Mesendoderm (in vitro differentiated cells): Measurements from ENCODE around the gene TRIM29.

Experiments
- DNase-seq: peaks from one replicate; pipeline ENCODE4 v3.0.0; 2013
- H2AK5ac ChIP-seq: 2 replicates; pipeline ENCODE4 v1.6.1; 2013; ENCODE audit warnings: low read length, inconsistent platforms
- H2BK120ac ChIP-seq: 2 replicates; pipeline ENCODE4 v1.6.1; 2013; ENCODE audit warnings: low read depth, mild to moderate bottlenecking, low read length, moderate library complexity, mixed read lengths
- H2BK15ac ChIP-seq: replicated peaks from 2 replicates; pipeline ENCODE4 v1.6.1; 2013; ENCODE audit warnings: low read depth, mild to moderate bottlenecking, moderate library complexity
- H2BK5ac ChIP-seq: 2 replicates; pipeline ENCODE4 v1.6.1; 2013; ENCODE audit warnings: low read length, inconsistent platforms
- H3K18ac ChIP-seq: 2 replicates; pipeline ENCODE4 v1.6.1; 2013; ENCODE audit warnings: mild to moderate bottlenecking, low read length, mixed read lengths
- H3K23ac ChIP-seq: one replicate; pipeline ENCODE4 v1.6.1; 2013; ENCODE audit warnings: low read length
- H3K27ac ChIP-seq: 2 replicates; pipeline ENCODE4 v1.5.1; 2013; ENCODE audit warnings: low read depth, mild to moderate bottlenecking, inconsistent platforms, low read length, moderate library complexity
- H3K27me3 ChIP-seq: 2 replicates; pipeline ENCODE4 v1.6.1; 2013; ENCODE audit warnings: low read length, control low read depth, mild to moderate bottlenecking, inconsistent platforms; ENCODE audit not compliant: insufficient read depth, poor library complexity
- H3K36me3 ChIP-seq: 2 replicates; pipeline ENCODE4 v1.6.1; 2013; ENCODE audit warnings: low read length, inconsistent platforms; ENCODE audit not compliant: control insufficient read depth, insufficient read depth
- H3K4ac ChIP-seq: one replicate; pipeline ENCODE4 v1.6.1; 2013; ENCODE audit warnings: low read depth, mild to moderate bottlenecking, low read length, moderate library complexity
- H3K4me1 ChIP-seq: 2 replicates; pipeline ENCODE4 v1.6.1; 2013; ENCODE audit warnings: low read depth, low read length, inconsistent platforms; ENCODE audit not compliant: control insufficient read depth
- H3K4me2 ChIP-seq: 2 replicates; pipeline ENCODE4 v1.6.1; 2013; ENCODE audit warnings: low read length
- H3K4me3 ChIP-seq: 2 replicates; pipeline ENCODE4 v1.5.1; 2013; ENCODE audit warnings: mild to moderate bottlenecking, low read length
- H3K56ac ChIP-seq: one replicate; pipeline ENCODE4 v1.6.1; 2013; ENCODE audit warnings: low read length
- H3K79me1 ChIP-seq: 2 replicates; pipeline ENCODE4 v1.6.1; 2013; ENCODE audit warnings: low read length, inconsistent platforms
- H3K79me2 ChIP-seq: 2 replicates; pipeline ENCODE4 v1.6.1; 2013; ENCODE audit warnings: mild to moderate bottlenecking, low read length; ENCODE audit not compliant: control insufficient read depth, insufficient read depth
- H3K9ac ChIP-seq: 2 replicates; pipeline ENCODE4 v1.6.1; 2013; ENCODE audit warnings: low read length, inconsistent platforms
- H4K5ac ChIP-seq: one replicate; pipeline ENCODE4 v1.6.1; 2013; ENCODE audit warnings: low read length
- H4K8ac ChIP-seq: one replicate; pipeline ENCODE4 v1.6.1; 2013; ENCODE audit warnings: low read depth, mild to moderate bottlenecking, control low read depth, low read length, moderate library complexity
- WGBS: extraction: QIAGEN DNeasy Blood & Tissue Kit; methylation state at CpG from one replicate; pipeline ENCODE4 v1.1.7; 2013; ENCODE audit warnings: low lambda C conversion rate, missing lambda C conversion rate; ENCODE audit not compliant: insufficient coverage; ENCODE audit errors: extremely low coverage; 5-methylcytosine and 5-hydroxymethylcytosine counted together

Gene TRIM29

DNA sequence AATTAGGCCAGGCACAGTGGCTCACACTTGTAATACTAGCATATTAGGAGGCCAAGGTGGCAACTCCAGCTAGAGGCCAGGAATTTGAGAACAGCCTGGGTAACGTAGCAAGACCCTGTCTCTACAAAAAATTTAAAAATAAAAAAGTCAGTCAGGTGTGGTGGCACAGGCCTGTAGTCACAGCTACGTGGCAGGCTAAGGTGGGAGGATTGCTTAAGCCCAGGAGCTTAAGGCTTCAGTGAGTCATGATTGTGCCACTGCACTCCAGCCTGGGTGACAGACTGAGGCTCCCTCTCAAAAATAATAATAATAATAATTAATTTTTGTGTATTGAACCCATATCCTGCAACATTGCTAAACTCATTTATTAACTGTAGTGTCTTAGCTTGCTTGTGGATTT, 15.3 kb upstream of the TRIM29 start:
- H2BK5ac ChIP-seq = no peak overlapping the region
- H2AK5ac ChIP-seq = no peak overlapping the region
- no peaks in the 10 kb centered on the region for H3K27me3 ChIP-seq
- H4K8ac ChIP-seq = no peak overlapping the region
- H3K23ac ChIP-seq = no peak overlapping the region
- H3K4me2 ChIP-seq = no peak overlapping the region
- H2BK120ac ChIP-seq = no peak overlapping the region
- no peak overlapping the region for H2BK15ac ChIP-seq
- H3K56ac ChIP-seq = no peak overlapping the region
- no peaks in the 10 kb centered on the region for H3K36me3 ChIP-seq
- H3K79me2 ChIP-seq = no peaks in the 10 kb centered on the region
- H3K18ac ChIP-seq = no peak overlapping the region
- no peak for DNase-seq
- H3K27ac ChIP-seq = no peak overlapping the region
- H3K79me1 ChIP-seq = no peaks in the 10 kb centered on the region
- no CpG with 5 or more reads among the region's 2 CpGs for WGBS
- H4K5ac ChIP-seq = no peak overlapping the region
- no peaks in the 10 kb centered on the region for H3K4me1 ChIP-seq
- no peak overlapping the region for H3K9ac ChIP-seq
- H3K4me3 ChIP-seq = no peak overlapping the region
- no peak overlapping the region for H3K4ac ChIP-seq

DNA sequence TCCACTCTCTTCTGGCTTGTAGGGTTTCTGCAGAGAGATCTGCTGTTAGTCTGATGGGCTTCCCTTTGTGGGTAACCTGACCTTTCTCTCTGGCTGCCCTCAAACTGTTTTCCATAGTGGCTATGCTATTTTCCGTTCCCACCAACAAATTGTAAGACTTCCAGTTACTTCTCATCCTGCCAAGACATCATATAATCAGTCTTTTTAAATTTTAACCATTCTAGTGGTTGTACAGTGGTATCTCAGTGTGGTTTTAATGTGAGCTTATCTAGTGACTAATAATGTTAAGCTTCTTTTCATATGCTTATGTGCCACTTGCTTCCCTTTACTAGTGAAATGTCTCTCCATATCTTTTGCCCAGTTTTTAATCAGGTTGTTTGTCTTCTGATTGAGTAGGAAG, 13.6 kb upstream of the TRIM29 start:
- Histone ChIP-seq H3K18ac (no peak overlapping the region), H3K4me3 (no peak overlapping the region), H4K5ac (no peak overlapping the region), H3K4ac (no peak overlapping the region), H3K56ac (no peak overlapping the region), H3K27ac (no peak overlapping the region), H2BK120ac (no peak overlapping the region), H3K23ac (no peak overlapping the region), H4K8ac (no peak overlapping the region), H3K9ac (no peak overlapping the region), H3K79me1 (no peaks in the 10 kb centered on the region), H2BK15ac (no peak overlapping the region), H2AK5ac (no peak overlapping the region), H3K79me2 (no peaks in the 10 kb centered on the region), H3K4me2 (no peak overlapping the region), H3K4me1 (no peaks in the 10 kb centered on the region), H3K36me3 (no peaks in the 10 kb centered on the region), H2BK5ac (no peak overlapping the region), H3K27me3 (no peaks in the 10 kb centered on the region)
- no CpG with 5 or more reads among the region's 1 CpG for WGBS
- no peak for DNase-seq

DNA sequence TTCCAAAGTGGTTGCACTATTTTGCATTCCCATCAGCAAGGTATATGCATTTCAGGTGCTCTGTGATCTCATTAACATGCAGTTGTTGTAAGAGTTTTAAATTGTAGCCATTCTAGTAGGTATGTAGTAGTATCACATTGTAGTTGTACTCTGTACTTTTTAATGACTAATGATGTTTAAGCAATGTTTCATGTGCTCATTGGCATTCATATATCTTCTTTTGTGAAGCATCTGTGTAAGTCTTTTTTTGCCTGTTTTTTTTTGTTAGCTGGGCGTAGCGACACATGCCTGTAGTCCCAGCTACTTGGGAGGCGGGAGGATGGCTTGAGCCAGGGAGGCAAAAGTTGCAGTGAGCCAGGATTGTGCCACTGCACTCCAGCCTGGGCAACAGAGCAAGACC, 11.3 kb upstream of the TRIM29 start:
- Histone ChIP-seq H3K27me3 (no peaks in the 10 kb centered on the region), H4K8ac (no peak overlapping the region), H3K18ac (no peak overlapping the region), H3K79me1 (no peaks in the 10 kb centered on the region), H2BK120ac (no peak overlapping the region), H3K56ac (no peak overlapping the region), H3K9ac (no peak overlapping the region), H2BK15ac (no peak overlapping the region), H4K5ac (no peak overlapping the region), H3K36me3 (no peaks in the 10 kb centered on the region), H2BK5ac (no peak overlapping the region), H3K79me2 (no peaks in the 10 kb centered on the region), H3K4ac (no peak overlapping the region), H3K4me3 (no peak overlapping the region), H3K4me1 (no peaks in the 10 kb centered on the region), H2AK5ac (no peak overlapping the region), H3K27ac (no peak overlapping the region), H3K23ac (no peak overlapping the region), H3K4me2 (no peak overlapping the region)
- no CpG with 5 or more reads among the region's 3 CpGs for WGBS
- no peak for DNase-seq

DNA sequence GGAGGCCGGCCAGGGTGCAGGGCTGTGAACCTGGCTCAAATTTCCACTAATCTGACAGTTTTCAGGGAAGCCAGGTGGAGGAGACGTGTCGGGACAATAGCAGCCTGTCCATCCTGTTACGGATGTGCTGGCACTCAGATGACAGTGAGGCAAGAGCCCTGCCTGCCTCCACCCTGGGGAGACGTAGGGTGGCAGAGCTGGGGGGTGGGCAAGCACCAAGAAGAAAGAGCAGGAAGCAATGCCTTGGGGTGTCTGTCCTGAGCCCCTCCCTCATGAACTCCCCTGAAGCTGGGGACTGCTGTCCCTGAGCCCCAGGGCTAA, 10.0 kb upstream of the TRIM29 start:
- Histone ChIP-seq H3K27ac (no peak overlapping the region), H3K4me3 (no peak overlapping the region), H3K9ac (no peak overlapping the region), H4K5ac (no peak overlapping the region), H3K18ac (no peak overlapping the region), H3K79me2 (no peaks in the 10 kb centered on the region), H3K27me3 (no peaks in the 10 kb centered on the region), H3K23ac (no peak overlapping the region), H3K56ac (no peak overlapping the region), H2BK5ac (no peak overlapping the region), H3K4ac (no peak overlapping the region), H3K79me1 (no peaks in the 10 kb centered on the region), H4K8ac (no peak overlapping the region), H2BK15ac (no peak overlapping the region), H3K36me3 (no peaks in the 10 kb centered on the region), H2AK5ac (no peak overlapping the region), H3K4me1 (no peaks in the 10 kb centered on the region), H3K4me2 (no peak overlapping the region), H2BK120ac (no peak overlapping the region)
- no peak for DNase-seq
- no CpG with 5 or more reads among the region's 5 CpGs for WGBS

DNA sequence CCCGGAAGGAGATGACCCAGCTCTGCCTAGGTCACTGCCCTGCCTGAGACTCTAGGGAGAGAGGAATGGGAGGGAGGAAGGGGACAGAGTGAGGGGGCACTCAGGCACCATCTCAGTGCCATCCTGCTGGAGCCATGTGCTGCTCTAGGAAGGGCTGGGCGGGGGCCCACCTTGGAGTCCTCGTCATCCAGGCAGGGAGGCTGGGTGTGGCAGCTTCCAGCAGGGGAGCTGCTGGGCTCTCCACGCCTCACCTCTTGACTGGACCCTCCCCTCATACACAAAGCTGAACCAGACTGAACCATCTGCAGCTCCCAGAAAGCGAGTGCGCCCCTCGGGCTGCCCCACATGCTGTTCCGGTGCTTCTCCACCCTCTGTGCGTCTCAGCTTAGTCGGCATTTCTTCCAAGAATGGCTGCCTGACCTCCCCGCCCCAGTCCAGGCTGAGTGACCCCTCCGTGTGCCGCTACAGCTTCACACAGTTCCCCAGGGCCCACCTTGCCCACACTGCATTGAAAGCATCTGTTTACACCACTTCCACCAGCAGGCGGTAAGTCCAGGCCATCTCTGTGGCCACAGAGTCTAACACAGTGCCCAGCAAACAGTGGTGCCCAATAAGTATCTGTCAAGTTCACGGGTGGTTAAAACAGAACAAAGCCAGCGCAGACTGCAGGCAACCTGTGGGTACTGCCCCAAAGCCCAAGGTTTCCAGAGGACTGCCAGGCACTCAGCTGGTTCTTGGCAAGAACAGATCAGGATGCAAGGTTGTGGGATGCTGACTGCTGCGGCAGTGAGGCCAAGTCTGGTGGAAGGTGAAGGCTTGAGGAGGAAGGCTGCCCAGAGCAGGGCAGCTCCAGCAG, 9.4 kb upstream of the TRIM29 start:
- Histone ChIP-seq H3K4me3 (no peak overlapping the region), H2BK120ac (no peak overlapping the region), H3K79me2 (no peaks in the 10 kb centered on the region), H3K4me2 (no peak overlapping the region), H3K4me1 (no peaks in the 10 kb centered on the region), H2BK15ac (no peak overlapping the region), H3K18ac (no peak overlapping the region), H3K27ac (no peak overlapping the region), H2AK5ac (no peak overlapping the region), H3K56ac (no peak overlapping the region), H3K27me3 (no peaks in the 10 kb centered on the region), H4K8ac (no peak overlapping the region), H4K5ac (no peak overlapping the region), H3K23ac (no peak overlapping the region), H3K36me3 (no peaks in the 10 kb centered on the region), H2BK5ac (no peak overlapping the region), H3K79me1 (no peaks in the 10 kb centered on the region), H3K9ac (no peak overlapping the region), H3K4ac (no peak overlapping the region)
- WGBS = no CpG with 5 or more reads among the region's 17 CpGs
- DNase-seq = no peak
